HG02588 (cell line): ENCODE results near the gene NELFCD.
"Not testable (repeated sequence)": the region's sequence is repeated elsewhere in the genome, so short reads cannot be mapped to it uniquely, and the experiment has no call there.

Experiments
- ATAC-seq: cut with Tn5 transposase; IDR thresholded peaks from one replicate; pipeline ENCODE4 v1.9.1; 2021; ENCODE audit warnings: mild to moderate bottlenecking, moderate library complexity; ENCODE audit not compliant: unreplicated experiment

The NELFCD gene

GRCh38 chr20:59023616-59024015 lies 42.6 kb downstream of the NELFCD start:
- no peak for ATAC-seq

- no peak for ATAC-seq
These were observed 43.1 kb downstream of the NELFCD start for GRCh38 chr20:59024111-59024530.

GRCh38 chr20:59025086-59025485 lies 44.0 kb downstream of the NELFCD start:
- ATAC-seq: no peak

- ATAC-seq: no peak
These were observed 44.5 kb downstream of the NELFCD start for GRCh38 chr20:59025511-59025910.

- ATAC-seq: no peak
These were observed 46.1 kb downstream of the NELFCD start for GRCh38 chr20:59026904-59027740.

GRCh38 chr20:59027741-59028320 lies 46.8 kb downstream of the NELFCD start:
- no peak for ATAC-seq

- ATAC-seq: no peak
These were observed 47.8 kb downstream of the NELFCD start for GRCh38 chr20:59028812-59029211.

- no peak for ATAC-seq
These were observed 50.0 kb downstream of the NELFCD start for GRCh38 chr20:59030911-59031563.

GRCh38 chr20:59031564-59032022 lies 50.5 kb downstream of the NELFCD start:
- no peak for ATAC-seq

GRCh38 chr20:59032023-59032712 lies 51.1 kb downstream of the NELFCD start, which contains the start of gene ATP5F1E:
Gene ATP5F1E (minus strand): TSS chr20:59032335. CDS start chr20:59032251, 84 bp downstream.
- peak; percentile 95 for ATAC-seq

GRCh38 chr20:59032713-59033059 lies 51.6 kb downstream of the NELFCD start:
- ATAC-seq: no peak

GRCh38 chr20:59033093-59033492 lies 52.0 kb downstream of the NELFCD start:
- no peak for ATAC-seq

GRCh38 chr20:59033616-59034165 lies 52.6 kb downstream of the NELFCD start:
- no peak for ATAC-seq

- ATAC-seq: no peak
These were observed 54.3 kb downstream of the NELFCD start for GRCh38 chr20:59035381-59035780.

- ATAC-seq: no peak
These were observed 56.3 kb downstream of the NELFCD start for GRCh38 chr20:59037386-59037785.

- ATAC-seq: no peak
These were observed 58.2 kb downstream of the NELFCD start for GRCh38 chr20:59039233-59039632.

GRCh38 chr20:59040667-59041066 lies 59.6 kb downstream of the NELFCD start:
- ATAC-seq: no peak

GRCh38 chr20:59041487-59041886 lies 60.4 kb downstream of the NELFCD start:
- not testable (repeated sequence) for ATAC-seq

GRCh38 chr20:59042151-59042795 lies 61.2 kb downstream of the NELFCD start, which contains the start of gene PRELID3B:
Gene PRELID3B (minus strand): TSS chr20:59042786. CDS start chr20:59042730, 56 bp downstream.
- peak; percentile 29 for ATAC-seq
